IPS-20b (cell line): Measurements from ENCODE around the gene SCYL1.

Source experiments
- H3K27ac ChIP-seq: one replicate; pipeline ENCODE4 v1.5.1; 2013; ENCODE audit warnings: low read length
- H3K27me3 ChIP-seq: 2 replicates; pipeline ENCODE4 v1.6.1; 2013; ENCODE audit warnings: mild to moderate bottlenecking, low read length, inconsistent platforms; ENCODE audit not compliant: insufficient read depth
- H3K36me3 ChIP-seq: 2 replicates; pipeline ENCODE4 v1.6.1; 2013; ENCODE audit warnings: low read depth, mild to moderate bottlenecking, inconsistent platforms, low read length, moderate library complexity; ENCODE audit not compliant: insufficient read depth
- H3K4me1 ChIP-seq: 2 replicates; pipeline ENCODE4 v1.6.1; 2013; ENCODE audit warnings: mild to moderate bottlenecking, control low read depth, inconsistent platforms, low read length, moderate library complexity; ENCODE audit not compliant: insufficient read depth
- H3K4me3 ChIP-seq: 2 replicates; pipeline ENCODE4 v1.5.1; 2013; ENCODE audit warnings: mild to moderate bottlenecking, low read length, inconsistent platforms
- H3K9ac ChIP-seq: 2 replicates; pipeline ENCODE4 v1.6.1; 2013; ENCODE audit warnings: low read depth, mild to moderate bottlenecking, inconsistent platforms, low read length, moderate library complexity
- H3K9me3 ChIP-seq: 2 replicates; pipeline ENCODE4 v1.6.1; 2013; ENCODE audit warnings: mild to moderate bottlenecking, low read depth, low read length, inconsistent platforms; ENCODE audit not compliant: insufficient read depth

Gene SCYL1

GRCh38 chr11:65497141-65498041 lies 27.5 kb upstream of the SCYL1 start:
- peak overlapping the region; percentile 100 for H3K9ac ChIP-seq
- H3K4me3 ChIP-seq = peak overlapping the region; percentile 96
- H3K4me1 ChIP-seq = peaks cover 30% of the 10 kb centered on the region
- no peaks in the 10 kb centered on the region for H3K9me3 ChIP-seq
- peaks cover 26% of the 10 kb centered on the region for H3K36me3 ChIP-seq
- H3K27ac ChIP-seq = peak overlapping the region; percentile 91
- no peaks in the 10 kb centered on the region for H3K27me3 ChIP-seq

- H3K36me3 ChIP-seq = peaks cover 34% of the 10 kb centered on the region
- no peaks in the 10 kb centered on the region for H3K27me3 ChIP-seq
- peak overlapping the region; percentile 91 for H3K27ac ChIP-seq
- peaks cover 22% of the 10 kb centered on the region for H3K4me1 ChIP-seq
- no peaks in the 10 kb centered on the region for H3K9me3 ChIP-seq
- peak overlapping the region; percentile 100 for H3K9ac ChIP-seq
- H3K4me3 ChIP-seq = peak overlapping the region; percentile 96
Measured at GRCh38 chr11:65498042-65498726, 26.7 kb upstream of the SCYL1 start.

- H3K4me1 ChIP-seq = peaks cover 18% of the 10 kb centered on the region
- H3K36me3 ChIP-seq = peaks cover 38% of the 10 kb centered on the region
- peak overlapping the region; percentile 96 for H3K4me3 ChIP-seq
- no peaks in the 10 kb centered on the region for H3K9me3 ChIP-seq
- H3K27ac ChIP-seq = peak overlapping the region; percentile 91
- H3K27me3 ChIP-seq = no peaks in the 10 kb centered on the region
- H3K9ac ChIP-seq = peak overlapping the region; percentile 100
Measured at GRCh38 chr11:65498727-65498976, 26.2 kb upstream of the SCYL1 start.

GRCh38 chr11:65498977-65499712 lies 25.7 kb upstream of the SCYL1 start, which contains the start of gene MALAT1:
TSS of gene MALAT1 (plus strand) at chr11:65499045.
- peak within 1 kb of the TSS; percentile 96 for H3K4me3 ChIP-seq
- H3K27me3 ChIP-seq = no peaks in the 10 kb centered on the region
- H3K4me1 ChIP-seq = peaks cover 17% of the 10 kb centered on the region
- H3K9me3 ChIP-seq = no peaks in the 10 kb centered on the region
- H3K9ac ChIP-seq = peak within 1 kb of the TSS; percentile 100
- peak within 1 kb of the TSS; percentile 91 for H3K27ac ChIP-seq
- H3K36me3 ChIP-seq = peaks cover 43% of the 10 kb centered on the region

GRCh38 chr11:65499713-65500386 lies 25.0 kb upstream of the SCYL1 start:
- peak overlapping the region; percentile 100 for H3K9ac ChIP-seq
- H3K4me3 ChIP-seq = peak overlapping the region; percentile 96
- H3K4me1 ChIP-seq = peaks cover 24% of the 10 kb centered on the region
- H3K27me3 ChIP-seq = no peaks in the 10 kb centered on the region
- H3K36me3 ChIP-seq = peaks cover 50% of the 10 kb centered on the region
- no peaks in the 10 kb centered on the region for H3K9me3 ChIP-seq
- no peak overlapping the region for H3K27ac ChIP-seq

GRCh38 chr11:65500387-65501185 lies 24.3 kb upstream of the SCYL1 start:
- Histone ChIP-seq H3K9me3 (no peaks in the 10 kb centered on the region), H3K27me3 (no peaks in the 10 kb centered on the region), H3K36me3 (peaks cover 58% of the 10 kb centered on the region), H3K27ac (no peak overlapping the region), H3K4me3 (peak overlapping the region; percentile 96), H3K9ac (peak overlapping the region; percentile 100), H3K4me1 (peaks cover 25% of the 10 kb centered on the region)

- Histone ChIP-seq H3K36me3 (peaks cover 63% of the 10 kb centered on the region), H3K4me3 (peak overlapping the region; percentile 96), H3K4me1 (peaks cover 25% of the 10 kb centered on the region), H3K27ac (no peak overlapping the region), H3K27me3 (no peaks in the 10 kb centered on the region), H3K9me3 (no peaks in the 10 kb centered on the region), H3K9ac (peak overlapping the region; percentile 100)
Measured at GRCh38 chr11:65501186-65501471, 23.8 kb upstream of the SCYL1 start.

- Histone ChIP-seq H3K4me3 (peak overlapping the region; percentile 96), H3K36me3 (peaks cover 69% of the 10 kb centered on the region), H3K27ac (no peak overlapping the region), H3K9me3 (no peaks in the 10 kb centered on the region), H3K4me1 (peaks cover 21% of the 10 kb centered on the region), H3K27me3 (no peaks in the 10 kb centered on the region), H3K9ac (peak overlapping the region; percentile 100)
Measured at GRCh38 chr11:65501472-65502273, 23.2 kb upstream of the SCYL1 start.

GRCh38 chr11:65502274-65502554 lies 22.7 kb upstream of the SCYL1 start:
- Histone ChIP-seq H3K4me3 (peak overlapping the region; percentile 96), H3K27ac (no peak overlapping the region), H3K9ac (peak overlapping the region; percentile 100), H3K9me3 (no peaks in the 10 kb centered on the region), H3K27me3 (no peaks in the 10 kb centered on the region), H3K36me3 (peaks cover 72% of the 10 kb centered on the region), H3K4me1 (peaks cover 16% of the 10 kb centered on the region; the same call in 1 of the 2 replicates)

GRCh38 chr11:65502555-65503367 lies 22.1 kb upstream of the SCYL1 start:
- Histone ChIP-seq H3K27ac (no peak overlapping the region), H3K9me3 (no peaks in the 10 kb centered on the region), H3K9ac (peak overlapping the region; percentile 100), H3K27me3 (no peaks in the 10 kb centered on the region), H3K4me3 (peak overlapping the region; percentile 96), H3K36me3 (peaks cover 72% of the 10 kb centered on the region), H3K4me1 (peaks cover 16% of the 10 kb centered on the region; the same call in 1 of the 2 replicates)
